HG02938 (cell line): Measurements from ENCODE around the gene RNU6-7.

Experiments used
- ATAC-seq: cut with Tn5 transposase; IDR thresholded peaks from one replicate; pipeline ENCODE4 v1.9.1; 2021; ENCODE audit warnings: mild to moderate bottlenecking, moderate library complexity; ENCODE audit not compliant: unreplicated experiment

The RNU6-7 gene

DNA sequence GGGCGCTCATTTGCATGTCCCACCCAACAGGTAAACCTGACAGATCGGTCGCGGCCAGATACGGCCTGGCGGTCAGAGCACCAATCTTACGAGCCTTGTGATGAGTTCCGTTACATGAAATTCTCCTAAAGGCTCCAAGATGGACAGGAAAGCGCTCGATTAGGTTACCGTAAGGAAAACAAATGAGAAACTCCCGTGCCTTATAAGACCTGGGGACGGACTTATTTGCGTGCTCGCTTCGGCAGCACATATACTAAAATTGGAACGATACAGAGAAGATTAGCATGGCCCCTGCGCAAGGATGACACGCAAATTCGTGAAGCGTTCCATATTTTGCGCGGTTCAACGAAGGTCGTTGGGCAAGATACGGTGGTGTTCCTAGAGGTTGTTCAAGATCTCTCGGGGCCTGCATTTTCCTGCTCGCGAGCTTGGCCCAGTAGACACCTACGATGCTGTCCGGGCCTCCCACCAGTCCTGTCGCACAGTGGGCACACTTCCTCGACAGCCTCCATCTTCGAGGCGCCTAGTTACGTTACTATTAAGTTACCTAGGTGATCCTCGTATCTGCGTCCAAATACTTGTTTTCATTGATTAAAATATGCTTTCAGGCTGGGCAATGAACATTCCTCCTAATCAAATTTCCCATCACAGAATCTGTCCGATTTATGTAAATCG, at the start of gene RNU6-7:
TSS of gene RNU6-7 (plus strand) at position 230 of the 675 bp plus-strand sequence.
- ATAC-seq: no peak

DNA sequence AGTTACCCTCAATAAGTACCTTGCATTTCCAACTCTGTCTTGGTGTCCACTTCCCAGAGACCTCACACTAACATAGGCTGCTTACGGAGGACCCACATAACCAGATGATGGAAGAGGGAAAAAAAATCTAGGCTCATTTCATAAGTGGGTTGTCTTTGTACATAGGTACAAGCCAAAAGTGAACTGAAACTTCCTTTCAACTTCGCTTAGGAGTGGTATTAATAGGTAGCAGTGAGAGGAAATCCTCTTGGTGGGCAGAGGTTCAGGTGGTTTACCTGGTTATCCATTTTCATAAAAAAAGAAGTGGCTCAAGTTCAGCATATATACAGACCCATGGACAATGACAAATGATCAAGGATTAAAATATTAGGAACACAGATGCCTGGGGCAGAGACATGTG, 35.8 kb upstream of the RNU6-7 start:
- no peak for ATAC-seq

DNA sequence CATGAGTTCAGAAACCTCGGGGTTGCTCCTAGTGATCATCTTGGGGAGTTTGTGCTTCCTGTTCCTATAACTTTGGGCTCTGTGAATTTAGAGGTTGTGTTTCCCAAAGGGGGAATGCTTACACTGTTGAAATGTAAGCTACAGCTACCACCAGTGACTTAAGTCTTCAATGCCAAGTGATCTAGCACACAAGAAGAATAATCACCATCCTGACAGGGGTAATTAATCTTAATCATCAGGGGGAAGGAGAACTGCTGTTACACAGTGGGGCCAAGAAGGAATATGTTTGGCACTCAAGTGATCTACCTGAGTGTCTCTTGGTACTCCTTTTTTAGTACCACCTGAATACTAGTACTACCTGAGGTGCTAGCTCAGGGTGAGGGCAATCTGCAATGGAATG, 34.9 kb upstream of the RNU6-7 start:
- ATAC-seq: no peak

- no peak for ATAC-seq
Measured at GRCh38 chr14:32167907-32168306, 33.9 kb upstream of the RNU6-7 start.

DNA sequence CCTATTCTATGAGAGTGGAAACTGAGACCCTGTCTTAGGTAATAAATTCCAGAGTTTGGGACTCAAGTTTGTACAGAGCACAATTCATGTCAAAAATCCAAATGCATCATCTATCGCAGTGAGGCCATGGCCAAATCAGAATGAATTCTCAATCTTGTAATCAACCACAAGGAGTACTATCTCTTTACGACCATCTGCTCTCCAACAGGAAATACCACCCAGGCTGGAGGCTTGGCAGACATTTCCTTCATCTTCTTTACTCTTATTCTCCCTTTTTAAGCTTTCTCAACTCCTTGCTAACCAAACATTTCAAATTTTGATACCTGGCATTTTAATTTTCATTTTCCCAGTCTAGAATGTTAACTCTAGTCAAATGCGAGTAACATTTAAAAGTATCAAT, 32.7 kb upstream of the RNU6-7 start:
- no peak for ATAC-seq

DNA sequence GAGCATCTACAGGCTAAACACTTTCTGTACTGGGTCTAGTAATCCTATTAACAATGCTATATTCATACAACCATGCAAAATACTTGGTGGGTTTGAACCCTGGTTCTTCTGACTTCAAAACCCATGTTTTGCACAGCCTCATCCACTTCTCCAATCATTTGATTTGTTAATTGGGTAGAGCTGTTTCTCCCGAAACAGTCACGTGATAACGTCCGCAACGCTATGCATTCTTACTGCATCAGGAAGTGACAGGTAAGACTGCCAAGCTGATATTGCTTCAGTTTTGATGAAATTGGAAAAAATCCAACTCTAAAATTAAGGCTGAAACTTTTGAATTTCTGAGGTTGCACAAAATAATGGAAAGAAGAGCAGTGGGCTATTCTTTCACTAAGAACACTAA, 30.4 kb upstream of the RNU6-7 start:
- ATAC-seq: no peak

DNA sequence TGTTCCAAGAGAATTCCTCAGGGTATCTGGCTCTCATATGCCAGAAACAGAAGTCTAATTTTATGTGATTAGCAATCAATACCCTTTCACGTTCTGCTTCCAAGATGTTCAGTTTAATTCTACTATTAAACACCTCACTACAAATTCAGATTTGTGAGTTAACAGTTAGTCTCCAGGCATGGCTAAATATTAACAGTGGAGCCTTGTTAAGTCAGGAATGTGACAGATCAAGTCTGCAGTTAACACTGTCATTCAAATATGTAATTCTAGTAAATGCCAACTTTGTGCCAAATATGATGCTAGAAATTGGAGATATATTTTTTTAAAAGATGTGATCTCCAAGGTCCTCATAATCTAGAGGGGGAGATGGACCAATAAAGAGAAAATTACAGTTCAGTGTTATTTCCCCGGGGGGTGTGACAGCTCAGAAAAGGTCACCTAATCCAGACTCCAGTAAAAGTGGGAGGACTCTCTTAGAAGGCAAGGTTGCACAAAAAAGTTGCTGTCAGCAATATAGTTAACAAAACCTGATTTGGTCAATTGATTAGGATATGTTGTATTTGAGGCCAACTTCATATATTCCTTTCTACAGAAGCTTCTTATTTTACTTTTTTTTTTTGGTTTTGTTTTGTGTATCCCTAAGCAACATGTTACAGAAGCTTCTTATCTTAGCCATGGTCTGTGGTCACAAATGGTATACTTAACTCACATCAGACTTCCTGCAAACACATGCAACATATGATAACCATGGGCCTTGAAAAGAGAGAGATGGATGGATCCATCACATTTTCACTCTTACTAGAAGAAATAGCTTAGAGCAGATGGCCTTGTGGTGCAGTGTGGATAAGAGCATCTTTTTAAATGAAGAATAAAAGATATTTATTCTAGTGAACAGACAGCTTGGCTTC, 18.4 kb upstream of the RNU6-7 start:
- ATAC-seq: no peak

DNA sequence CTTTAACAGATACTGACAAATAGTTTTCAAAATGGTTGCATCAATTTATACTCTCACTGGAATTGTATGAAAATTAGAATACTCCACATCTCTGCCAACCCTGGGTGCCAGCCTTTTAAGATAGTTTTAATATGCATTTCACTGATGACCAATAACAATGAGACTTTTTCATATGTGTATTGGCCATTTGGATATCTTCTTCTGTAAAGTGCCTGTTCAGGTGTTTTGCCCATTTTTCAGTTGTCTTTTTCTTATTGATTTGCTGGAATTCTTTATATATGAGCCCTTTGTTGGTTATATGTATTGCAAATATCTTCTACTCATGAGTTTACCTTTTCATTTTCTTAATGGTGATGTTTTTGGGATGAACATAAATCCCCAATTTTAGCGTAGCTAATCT, 16.7 kb upstream of the RNU6-7 start:
- no peak for ATAC-seq

DNA sequence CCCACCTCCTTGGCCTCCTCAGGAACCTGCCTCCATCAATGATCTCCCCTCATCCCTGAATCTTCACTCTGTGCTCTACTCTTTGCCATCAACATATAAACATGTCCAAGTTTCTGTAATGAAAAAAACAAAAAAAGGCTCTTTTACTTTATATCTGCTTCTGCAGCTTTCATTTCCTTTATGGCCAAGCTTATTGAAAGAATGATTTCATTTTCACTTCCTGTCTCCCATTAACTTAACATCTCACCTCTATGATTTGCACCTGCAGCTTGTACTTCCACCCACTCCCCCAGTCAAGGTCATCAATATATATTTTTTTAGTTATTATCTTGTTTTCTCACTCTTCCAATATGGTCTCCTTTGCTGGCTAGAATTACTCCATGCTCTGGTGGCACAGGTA, 15.6 kb upstream of the RNU6-7 start:
- ATAC-seq: no peak

GRCh38 chr14:32189811-32190210, 12.0 kb upstream of the RNU6-7 start:
- no peak for ATAC-seq

GRCh38 chr14:32190673-32191072, 11.2 kb upstream of the RNU6-7 start:
- ATAC-seq: no peak

- ATAC-seq: no peak
Measured at GRCh38 chr14:32192712-32193373, 9.0 kb upstream of the RNU6-7 start.

- ATAC-seq: no peak
Measured at GRCh38 chr14:32193532-32193931, 8.3 kb upstream of the RNU6-7 start.

- no peak for ATAC-seq
Measured at GRCh38 chr14:32195636-32196035, 6.2 kb upstream of the RNU6-7 start.

DNA sequence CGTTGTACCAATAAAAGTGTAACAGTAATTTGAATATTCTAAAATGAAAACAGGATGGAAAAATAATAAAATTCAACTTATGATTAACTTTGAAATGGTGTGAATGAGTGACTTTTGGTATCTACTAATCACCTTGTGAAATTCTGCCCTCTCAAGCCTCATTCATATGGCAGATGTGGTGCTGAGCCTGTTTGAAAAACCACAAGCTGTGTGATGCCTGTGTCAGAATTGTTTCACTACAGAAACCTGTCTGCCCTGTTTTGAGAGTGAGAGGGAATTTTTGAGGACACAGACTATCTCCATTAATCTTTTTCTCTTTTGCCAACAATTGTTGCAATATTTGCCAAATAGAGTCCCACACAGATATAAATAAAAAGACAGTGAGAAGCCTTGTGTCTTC, 3.9 kb upstream of the RNU6-7 start:
- ATAC-seq: peak; percentile 42

- ATAC-seq: no peak
Measured at GRCh38 chr14:32200368-32201192, 1.3 kb upstream of the RNU6-7 start.

DNA sequence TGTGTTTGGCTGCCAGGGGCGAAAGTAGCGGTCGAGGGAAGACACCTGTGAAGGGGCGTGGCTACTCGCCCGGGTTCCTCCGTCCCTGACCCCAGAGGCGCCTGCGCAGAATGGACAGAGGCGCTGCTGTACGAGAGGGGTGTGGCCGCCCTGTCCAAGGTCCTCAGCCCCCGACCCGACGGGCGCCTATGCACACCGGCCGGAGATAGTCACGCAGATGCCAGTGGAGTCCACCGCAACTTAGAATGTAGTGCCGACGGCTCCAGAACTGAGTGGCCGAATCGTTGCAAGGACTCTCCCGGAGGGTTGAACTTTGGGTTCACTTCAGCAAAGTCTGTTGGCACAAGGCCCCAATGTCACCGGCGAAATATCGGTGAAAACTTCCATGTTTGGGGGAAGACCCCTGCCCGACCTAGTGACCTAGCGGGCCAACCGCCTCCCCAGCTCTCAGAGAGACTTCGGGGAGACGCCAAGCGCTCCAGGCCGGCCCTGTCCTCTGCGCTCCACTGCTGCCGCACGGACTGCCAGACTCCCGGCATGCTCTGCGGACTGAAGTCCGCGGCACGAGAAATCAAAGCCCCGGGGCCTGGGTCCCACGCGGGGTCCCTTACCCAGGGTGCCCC, 541 bp upstream of the RNU6-7 start:
- ATAC-seq: peak; percentile 41

- ATAC-seq: no peak
Measured at GRCh38 chr14:32202491-32202997, 699 bp downstream of the RNU6-7 start.

DNA sequence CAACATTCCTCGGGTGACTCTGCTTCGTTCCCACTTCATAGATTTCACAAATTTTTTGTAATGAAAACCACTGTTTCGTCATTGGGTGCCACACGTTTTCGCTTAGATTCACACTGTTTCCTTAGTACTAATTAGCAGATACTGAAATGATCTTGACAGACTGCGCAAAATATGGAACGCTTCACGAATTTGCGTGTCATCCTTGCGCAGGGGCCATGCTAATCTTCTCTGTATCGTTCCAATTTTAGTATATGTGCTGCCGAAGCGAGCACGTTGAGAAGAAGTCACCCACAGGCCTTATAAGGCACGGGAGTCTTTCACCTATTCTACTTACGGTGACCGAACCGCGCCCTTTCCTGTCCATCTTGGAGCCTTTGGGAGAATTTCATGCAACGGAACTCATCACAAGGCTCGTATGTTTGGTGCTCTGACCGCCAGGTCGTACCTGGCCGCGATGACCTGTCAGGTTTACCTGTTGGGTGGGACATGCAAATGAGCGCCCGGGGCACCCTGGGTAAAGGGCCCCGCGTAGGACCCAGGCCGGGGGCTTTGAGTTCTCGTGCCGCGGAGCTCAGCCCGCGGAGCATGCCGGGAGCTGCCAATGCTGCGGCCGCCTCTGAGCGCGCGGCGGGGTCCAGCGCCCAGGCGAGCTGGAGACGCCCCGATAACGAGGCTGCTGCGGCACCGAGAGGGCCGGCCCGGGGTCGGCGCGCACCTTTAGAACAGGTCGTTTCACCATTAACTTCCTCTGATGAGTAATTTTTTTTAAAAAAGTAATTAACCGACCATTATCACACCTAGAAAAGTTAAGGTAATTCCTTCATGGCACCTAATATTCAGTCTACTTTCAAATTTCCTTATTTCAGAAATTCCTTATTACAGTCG, 1.4 kb downstream of the RNU6-7 start, which contains the start of gene RNU6-8:
TSS of gene RNU6-8 (minus strand) at position 272 of the 885 bp plus-strand sequence.
- ATAC-seq: peak; percentile 48
